ENCODE results near the gene CIDEC. TPM values are rescaled to one million over a fixed set of nuclear protein-coding genes. Genes with fewer than 3 reads are reported as not detected.
A peak's percentile ranks its signal among the peaks of the same experiment; 100 is the strongest.

Gene CIDEC, protein sequence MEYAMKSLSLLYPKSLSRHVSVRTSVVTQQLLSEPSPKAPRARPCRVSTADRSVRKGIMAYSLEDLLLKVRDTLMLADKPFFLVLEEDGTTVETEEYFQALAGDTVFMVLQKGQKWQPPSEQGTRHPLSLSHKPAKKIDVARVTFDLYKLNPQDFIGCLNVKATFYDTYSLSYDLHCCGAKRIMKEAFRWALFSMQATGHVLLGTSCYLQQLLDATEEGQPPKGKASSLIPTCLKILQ
- total RNA-seq, result not detected

DNA sequence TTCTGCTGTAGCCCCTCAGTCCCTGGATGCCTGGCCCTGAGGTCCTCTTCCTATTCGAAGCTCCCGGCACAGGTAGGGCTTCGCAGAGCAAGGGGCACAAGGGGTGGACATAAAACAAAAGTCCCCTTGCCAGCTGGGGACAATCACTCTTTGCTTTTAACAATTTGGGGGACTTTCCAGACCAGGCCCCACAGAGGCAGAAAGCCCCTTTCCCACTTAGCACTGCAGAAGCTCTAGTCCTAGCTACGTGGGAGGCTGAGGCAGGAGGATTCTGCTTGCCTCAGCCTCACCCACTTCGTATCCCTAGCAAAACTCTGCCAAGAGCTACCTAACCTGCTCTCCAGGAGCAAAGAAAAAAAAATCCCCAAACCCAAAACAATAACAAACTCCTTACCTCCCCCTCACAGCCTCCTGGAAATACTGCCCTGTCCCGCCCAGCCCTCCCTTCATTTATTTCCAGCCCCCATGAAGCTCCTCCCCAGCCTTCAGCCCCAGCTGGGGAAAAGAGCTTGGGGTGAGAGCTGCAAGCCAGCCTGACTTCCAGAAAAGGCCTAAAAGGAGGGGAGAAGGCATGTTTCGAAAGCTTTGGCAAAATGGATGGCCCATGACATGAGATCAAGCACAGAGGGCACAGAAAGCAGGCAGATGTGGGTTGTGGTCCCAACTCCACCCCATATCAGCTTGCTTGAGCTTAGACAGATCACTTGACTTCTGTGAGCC lies at the start of gene CIDEC:
TSS of gene CIDEC (minus strand) at position 424 of the 720 bp plus-strand sequence. CDS start 1,767 bp downstream, outside the sequence.
- no peak for DNase-seq

DNA sequence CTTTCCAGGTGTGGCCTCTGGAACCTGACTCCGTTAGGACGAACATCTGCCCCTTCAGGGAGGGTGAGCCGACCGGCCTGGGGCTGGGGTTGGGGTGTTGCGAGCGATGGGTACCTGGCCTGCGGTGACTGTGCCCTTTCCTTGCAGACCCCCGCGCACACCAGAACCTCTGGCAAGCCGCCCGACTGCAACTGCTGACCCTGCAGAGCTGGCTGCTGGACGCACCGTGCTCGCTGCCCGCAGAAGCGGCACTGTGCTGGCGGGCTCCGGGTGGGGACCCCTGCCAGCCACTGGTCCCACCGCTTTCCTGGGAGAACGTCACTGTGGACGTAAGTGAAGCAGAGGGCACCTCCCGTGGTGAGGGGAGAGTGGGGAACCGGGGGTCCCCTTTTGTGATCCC lies 48.1 kb upstream of the CIDEC start:
- DNase-seq, result no peak

DNA sequence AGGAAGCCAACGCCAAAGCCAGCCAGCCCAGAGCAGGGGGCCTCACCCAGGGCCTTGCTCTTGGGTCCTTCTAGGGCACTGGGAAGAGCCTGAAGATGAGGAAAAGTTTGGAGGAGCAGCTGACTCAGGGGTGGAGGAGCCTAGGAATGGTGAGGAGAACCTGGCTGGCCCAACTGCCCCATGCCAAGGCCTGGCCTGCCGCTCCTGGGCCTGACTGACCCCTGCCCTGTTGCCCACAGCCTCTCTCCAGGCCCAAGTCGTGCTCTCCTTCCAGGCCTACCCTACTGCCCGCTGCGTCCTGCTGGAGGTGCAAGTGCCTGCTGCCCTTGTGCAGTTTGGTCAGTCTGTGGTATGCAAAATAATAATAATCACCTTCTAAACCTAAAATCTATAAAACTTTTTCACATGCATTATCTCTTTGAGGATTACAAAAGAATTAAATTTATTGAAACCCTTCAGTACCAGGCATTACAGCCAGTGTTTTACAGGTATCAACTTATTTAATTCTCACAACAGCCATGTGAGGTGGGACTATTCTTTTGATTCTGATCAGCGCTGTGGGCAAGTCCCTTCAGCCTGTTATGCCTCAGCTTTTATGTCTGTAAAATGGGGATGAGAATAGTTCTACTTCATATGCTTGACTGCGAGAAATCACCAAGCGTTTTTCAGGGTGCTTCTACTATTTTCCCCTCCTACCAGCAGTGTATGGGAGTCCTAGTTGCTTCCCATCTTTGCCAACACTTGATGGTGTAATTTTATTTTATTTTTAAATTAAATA lies 38.4 kb upstream of the CIDEC start:
- DNase-seq, result no peak

- no peak for DNase-seq
Measured at GRCh38 chr3:9917820-9918219, 37.8 kb upstream of the CIDEC start.

DNA sequence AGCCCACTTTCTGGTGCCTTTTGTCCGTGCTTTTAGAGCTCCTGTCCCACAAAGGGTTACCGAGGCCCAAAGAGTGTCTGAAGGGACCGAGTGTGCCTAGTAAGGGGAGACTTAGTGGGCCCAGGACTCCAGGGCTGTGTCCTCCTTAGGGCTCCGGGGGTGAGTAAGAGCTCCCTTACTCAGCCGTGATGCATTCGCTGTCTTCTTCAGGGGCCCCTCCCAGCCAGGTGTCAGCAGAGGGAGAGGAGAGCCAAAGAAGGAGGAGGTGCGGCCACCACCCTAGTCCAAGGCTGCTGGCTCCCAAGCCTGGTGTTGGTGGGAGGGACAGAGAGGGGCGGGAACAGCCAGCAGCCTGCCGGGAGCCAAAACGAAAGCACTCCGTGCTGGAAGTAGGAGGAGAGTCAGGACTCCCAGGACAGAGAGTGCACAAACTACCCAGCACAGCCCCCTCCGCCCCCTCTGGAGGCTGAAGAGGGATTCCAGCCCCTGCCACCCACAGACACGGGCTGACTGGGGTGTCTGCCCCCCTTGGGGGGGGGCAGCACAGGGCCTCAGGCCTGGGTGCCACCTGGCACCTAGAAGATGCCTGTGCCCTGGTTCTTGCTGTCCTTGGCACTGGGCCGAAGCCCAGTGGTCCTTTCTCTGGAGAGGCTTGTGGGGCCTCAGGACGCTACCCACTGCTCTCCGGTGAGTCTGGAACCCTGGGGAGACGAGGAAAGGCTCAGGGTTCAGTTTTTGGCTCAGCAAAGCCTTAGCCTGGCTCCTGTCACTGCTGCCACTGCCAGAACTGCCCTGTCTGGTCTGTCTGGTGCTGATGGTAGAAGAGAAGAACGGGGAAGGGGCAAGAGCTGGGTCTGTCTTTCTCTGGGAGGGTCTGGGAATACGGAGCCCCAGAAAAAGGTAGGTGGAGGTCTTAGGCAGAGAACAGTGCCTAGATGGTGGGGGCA lies 37.0 kb upstream of the CIDEC start, which contains the start of gene IL17RC:
TSS of gene IL17RC (plus strand) at position 365 of the 947 bp plus-strand sequence. CDS start at position 583, 218 bp downstream.
- DNase-seq, result peak; percentile 96

DNA sequence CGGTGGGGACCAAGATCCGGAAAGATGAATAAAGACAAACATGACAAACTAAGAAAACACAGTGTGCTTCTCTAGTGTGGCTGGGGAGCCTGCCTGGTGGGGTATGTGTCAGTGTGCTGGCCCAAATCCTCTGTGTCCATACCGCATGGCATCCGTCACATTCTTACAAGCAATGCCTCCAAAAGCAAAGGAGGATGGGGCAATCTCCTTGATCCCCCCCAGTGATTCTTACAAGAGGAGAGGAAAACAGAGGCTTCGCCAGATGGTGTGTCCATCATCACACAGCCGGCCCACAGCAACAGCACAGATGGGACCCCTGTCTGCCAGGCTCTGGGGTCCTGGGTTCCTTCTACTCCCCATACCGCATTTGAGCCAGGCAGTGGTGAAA lies 36.3 kb upstream of the CIDEC start:
- DNase-seq, result no peak

DNA sequence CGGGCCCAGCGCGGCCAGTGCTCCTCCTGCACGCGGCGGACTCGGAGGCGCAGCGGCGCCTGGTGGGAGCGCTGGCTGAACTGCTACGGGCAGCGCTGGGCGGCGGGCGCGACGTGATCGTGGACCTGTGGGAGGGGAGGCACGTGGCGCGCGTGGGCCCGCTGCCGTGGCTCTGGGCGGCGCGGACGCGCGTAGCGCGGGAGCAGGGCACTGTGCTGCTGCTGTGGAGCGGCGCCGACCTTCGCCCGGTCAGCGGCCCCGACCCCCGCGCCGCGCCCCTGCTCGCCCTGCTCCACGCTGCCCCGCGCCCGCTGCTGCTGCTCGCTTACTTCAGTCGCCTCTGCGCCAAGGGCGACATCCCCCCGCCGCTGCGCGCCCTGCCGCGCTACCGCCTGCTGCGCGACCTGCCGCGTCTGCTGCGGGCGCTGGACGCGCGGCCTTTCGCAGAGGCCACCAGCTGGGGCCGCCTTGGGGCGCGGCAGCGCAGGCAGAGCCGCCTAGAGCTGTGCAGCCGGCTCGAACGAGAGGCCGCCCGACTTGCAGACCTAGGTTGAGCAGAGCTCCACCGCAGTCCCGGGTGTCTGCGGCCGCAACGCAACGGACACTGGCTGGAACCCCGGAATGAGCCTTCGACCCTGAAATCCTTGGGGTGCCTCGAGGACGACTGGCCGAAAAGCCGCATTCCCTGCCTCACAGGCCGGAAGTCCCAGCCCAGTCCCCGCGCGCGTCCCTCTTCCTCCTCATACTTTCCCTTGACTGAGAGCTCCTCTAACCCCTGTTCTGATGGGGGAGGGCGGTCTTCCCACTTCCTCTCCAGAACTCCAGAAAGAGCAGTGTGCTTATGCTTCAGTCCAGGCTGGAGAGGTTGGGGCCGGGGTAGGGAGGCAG lies 35.4 kb upstream of the CIDEC start:
- peak; percentile 80 for DNase-seq

GRCh38 chr3:9914559-9915253 lies 34.7 kb upstream of the CIDEC start:
- DNase-seq, result no peak

DNA sequence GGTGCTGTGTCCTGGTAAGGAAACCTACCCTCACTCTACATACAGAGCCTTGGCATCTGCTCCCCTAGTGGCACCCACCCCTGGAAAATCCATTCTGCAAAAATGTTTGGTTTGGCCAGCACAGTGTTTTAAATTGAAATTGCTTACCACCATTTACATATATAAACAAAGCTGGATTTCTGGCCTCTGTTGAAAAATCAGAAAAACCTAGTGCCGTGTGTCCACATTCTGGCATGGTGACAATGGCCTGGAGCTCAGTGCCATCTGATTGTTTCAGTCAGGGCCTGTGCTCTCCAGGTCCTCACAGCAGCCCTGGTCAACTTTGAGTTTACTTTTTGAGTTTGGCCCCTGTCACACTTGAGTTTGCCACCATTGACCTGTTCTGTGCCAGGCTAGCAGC lies 34.0 kb upstream of the CIDEC start:
- DNase-seq, result no peak

DNA sequence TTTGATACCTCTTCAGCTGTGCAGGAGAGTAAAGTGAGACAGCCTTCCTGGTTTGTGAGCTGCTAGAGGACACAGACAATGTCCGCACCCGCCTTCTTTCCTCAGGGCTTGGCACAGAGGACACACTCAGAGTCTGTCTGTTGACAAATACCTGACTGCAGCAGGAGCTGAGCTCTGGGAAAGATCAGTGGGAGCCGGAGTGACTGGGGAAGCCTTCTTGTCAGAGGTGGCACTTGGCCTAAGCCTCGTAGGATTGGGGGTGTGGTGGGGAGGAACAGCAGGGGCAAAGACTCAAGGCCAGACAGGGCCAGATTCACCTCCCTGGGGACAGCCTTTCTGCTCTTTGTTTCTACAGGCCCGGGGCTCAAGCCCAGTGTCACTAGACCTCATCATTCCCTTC lies 33.5 kb upstream of the CIDEC start:
- no peak for DNase-seq

DNA sequence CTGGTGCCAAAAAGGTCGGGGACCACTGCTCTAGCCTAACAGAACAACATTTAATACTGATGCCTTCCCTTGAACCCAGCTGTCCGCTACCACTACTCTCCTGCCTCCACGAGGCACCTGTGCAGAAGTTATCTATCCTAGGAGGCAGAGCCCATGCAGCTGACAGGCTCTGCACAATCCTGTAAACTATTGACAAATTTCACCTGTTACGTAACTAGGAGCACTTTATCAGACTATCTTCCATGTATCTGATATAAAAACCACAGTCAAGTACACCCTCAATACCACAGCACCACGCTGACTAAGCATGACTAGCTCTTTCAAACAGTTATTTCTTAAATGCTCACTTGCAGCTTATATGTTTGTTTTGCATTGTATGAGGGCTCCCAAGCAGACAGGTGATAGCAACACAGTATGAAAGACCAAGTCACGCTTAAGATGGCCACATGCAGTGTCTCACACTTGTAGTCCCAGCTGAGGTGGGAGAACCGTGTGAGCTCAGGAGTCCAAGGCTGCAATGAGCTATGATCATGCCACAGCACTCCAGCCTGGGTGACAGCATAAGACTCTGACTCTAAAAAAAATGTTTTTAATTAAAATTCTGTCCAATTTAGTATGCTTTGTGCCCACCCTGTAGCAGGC lies 32.4 kb upstream of the CIDEC start:
- no peak for DNase-seq

GRCh38 chr3:9911863-9912262 lies 31.8 kb upstream of the CIDEC start:
- DNase-seq, result no peak

DNA sequence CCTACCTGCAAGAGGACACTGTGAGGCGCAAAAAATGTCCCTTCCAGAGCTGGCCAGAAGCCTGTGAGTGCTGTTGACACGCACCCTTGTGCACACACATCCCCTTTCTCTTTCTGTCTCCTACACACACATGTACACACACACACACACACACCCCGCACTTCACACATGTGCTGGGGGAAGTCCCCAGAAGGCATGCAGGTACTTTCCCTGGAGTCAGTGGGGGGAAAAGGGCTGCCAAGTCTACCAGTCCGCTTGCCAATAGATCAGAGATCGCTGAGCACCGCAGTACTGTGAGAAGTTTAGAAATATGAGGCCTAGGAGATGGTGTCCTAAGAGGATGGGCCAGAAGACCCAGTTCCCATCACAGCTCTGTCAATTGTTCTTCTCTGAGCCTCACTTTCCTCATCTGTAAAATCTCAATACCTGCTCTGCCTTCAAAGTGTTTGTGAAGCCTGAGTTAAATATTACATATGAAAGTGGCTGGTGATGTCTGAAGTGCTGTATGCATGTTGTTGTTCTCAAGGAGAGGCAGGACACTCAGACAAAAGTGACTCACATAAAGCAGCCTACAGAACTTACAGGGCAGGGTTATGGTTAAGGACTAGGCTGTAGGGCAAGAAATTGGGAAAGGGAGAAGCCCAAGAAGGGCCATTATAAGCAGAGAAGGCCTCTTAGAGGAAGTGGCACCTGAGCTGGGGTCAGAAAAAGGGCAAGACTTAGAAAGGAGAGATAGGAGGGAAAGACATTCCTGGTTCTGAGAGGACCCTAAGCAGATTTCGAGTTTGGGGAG lies 29.4 kb upstream of the CIDEC start:
- DNase-seq, result no peak

- no peak for DNase-seq
Measured at GRCh38 chr3:9908286-9908685, 28.2 kb upstream of the CIDEC start.

DNA sequence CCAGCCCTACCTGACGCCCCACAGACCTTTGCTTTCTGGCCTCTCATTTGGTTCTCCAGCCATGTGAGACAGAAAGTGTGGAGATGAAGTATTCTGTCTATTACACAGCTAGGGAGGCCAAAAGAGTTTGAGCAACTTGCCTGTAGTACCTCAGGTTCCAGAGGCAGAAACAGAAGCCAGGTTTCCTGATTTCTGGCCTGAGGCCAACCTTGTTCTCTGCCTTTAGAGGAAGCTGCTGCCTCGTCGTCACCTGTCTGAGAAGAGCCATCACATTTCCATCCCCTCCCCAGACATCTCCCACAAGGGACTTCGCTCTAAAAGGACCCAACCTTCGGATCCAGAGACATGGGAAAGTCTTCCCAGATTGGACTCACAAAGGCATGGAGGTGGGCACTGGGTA lies 26.4 kb upstream of the CIDEC start:
- DNase-seq, result no peak

- no peak for DNase-seq
Measured at GRCh38 chr3:9903904-9904303, 23.9 kb upstream of the CIDEC start.

GRCh38 chr3:9903238-9903624 lies 23.2 kb upstream of the CIDEC start:
- no peak for DNase-seq

- peak; percentile 33 for DNase-seq
Measured at GRCh38 chr3:9902372-9903237, 22.6 kb upstream of the CIDEC start, which contains the start of gene IL17RE. Gene IL17RE (plus strand): TSS chr3:9902848. CDS start chr3:9902933, 85 bp downstream.

Measured in tongue (tissue), 2 donors.